A549 (cell line): ENCODE data around the gene MED9.

Experiments used
- CBX8 ChIP-seq: fragments of 200-600 bp; sonication (generic); IDR thresholded peaks from 2 replicates; pipeline ENCODE4 v1.6.1; 2016
- JUNB ChIP-seq: fragments of >200 bp; sonication (Bioruptor Twin); formaldehyde crosslinking; IDR thresholded peaks from 2 replicates; pipeline ENCODE4 v1.6.1; 2016
- TF ChIP-seq, protein P1 (sequence below): fragments of >200 bp; sonication (Bioruptor Twin); formaldehyde crosslinking; IDR thresholded peaks from 3 replicates; pipeline ENCODE4 v1.5.1; 2016

DNA sequence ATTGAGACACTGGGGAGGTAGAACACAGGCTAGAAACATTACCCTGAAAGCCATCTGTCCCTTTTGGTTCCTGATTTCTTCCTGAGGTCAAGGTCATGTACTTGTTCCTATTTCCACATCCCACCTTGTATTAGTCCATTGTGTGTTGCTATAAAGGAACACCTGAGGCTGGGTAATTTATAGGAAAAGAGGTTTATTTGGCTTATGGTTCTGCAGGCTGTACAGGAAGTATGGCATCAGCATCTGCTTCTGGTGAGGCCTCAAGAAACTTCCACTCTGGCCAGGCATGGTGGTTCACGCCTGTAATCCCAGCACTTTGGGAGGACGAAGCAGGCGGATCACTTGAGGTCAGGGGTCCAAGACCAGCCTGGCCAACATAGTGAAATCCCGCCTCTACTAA lies 7.4 kb upstream of the MED9 start:
- TF ChIP-seq, protein P1, sequence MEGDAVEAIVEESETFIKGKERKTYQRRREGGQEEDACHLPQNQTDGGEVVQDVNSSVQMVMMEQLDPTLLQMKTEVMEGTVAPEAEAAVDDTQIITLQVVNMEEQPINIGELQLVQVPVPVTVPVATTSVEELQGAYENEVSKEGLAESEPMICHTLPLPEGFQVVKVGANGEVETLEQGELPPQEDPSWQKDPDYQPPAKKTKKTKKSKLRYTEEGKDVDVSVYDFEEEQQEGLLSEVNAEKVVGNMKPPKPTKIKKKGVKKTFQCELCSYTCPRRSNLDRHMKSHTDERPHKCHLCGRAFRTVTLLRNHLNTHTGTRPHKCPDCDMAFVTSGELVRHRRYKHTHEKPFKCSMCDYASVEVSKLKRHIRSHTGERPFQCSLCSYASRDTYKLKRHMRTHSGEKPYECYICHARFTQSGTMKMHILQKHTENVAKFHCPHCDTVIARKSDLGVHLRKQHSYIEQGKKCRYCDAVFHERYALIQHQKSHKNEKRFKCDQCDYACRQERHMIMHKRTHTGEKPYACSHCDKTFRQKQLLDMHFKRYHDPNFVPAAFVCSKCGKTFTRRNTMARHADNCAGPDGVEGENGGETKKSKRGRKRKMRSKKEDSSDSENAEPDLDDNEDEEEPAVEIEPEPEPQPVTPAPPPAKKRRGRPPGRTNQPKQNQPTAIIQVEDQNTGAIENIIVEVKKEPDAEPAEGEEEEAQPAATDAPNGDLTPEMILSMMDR: no peak
- TF ChIP-seq CBX8 (no peak), JUNB (no peak)
